IPS-20b (cell line): ENCODE results near the gene CTBP2.

Source experiments
- H3K27ac ChIP-seq: one replicate; pipeline ENCODE4 v1.5.1; 2013; ENCODE audit warnings: low read length
- H3K27me3 ChIP-seq: 2 replicates; pipeline ENCODE4 v1.6.1; 2013; ENCODE audit warnings: mild to moderate bottlenecking, low read length, inconsistent platforms; ENCODE audit not compliant: insufficient read depth
- H3K36me3 ChIP-seq: 2 replicates; pipeline ENCODE4 v1.6.1; 2013; ENCODE audit warnings: low read depth, mild to moderate bottlenecking, inconsistent platforms, low read length, moderate library complexity; ENCODE audit not compliant: insufficient read depth
- H3K4me1 ChIP-seq: 2 replicates; pipeline ENCODE4 v1.6.1; 2013; ENCODE audit warnings: mild to moderate bottlenecking, control low read depth, inconsistent platforms, low read length, moderate library complexity; ENCODE audit not compliant: insufficient read depth
- H3K4me3 ChIP-seq: 2 replicates; pipeline ENCODE4 v1.5.1; 2013; ENCODE audit warnings: mild to moderate bottlenecking, low read length, inconsistent platforms
- H3K9ac ChIP-seq: 2 replicates; pipeline ENCODE4 v1.6.1; 2013; ENCODE audit warnings: low read depth, mild to moderate bottlenecking, inconsistent platforms, low read length, moderate library complexity
- H3K9me3 ChIP-seq: 2 replicates; pipeline ENCODE4 v1.6.1; 2013; ENCODE audit warnings: mild to moderate bottlenecking, low read depth, low read length, inconsistent platforms; ENCODE audit not compliant: insufficient read depth

The CTBP2 gene

DNA sequence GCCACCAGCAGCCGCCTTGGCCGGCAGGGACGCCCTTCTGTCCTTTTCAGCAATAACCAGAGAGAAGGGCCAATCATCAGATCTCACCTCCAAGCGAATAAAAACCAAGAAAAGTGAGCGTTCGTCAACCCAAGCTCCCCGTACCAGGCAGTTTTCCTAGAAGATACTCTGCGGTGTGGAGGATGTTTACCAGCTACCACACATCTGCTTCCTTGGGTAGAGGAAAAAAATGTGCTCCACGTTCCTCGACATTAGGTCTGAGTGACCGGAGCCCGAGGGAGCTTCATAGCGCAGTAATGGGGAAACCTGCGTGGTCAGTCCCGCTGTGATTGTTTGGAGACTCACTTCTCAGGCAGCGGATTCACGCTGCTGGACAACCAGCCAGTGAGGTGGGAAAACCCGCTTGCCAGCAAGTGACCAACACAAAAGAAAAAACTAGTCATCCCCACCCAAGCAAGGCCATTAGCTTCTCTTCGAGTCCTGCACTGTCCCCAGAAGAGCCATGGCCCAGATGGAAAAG, 145.5 kb downstream of the CTBP2 start:
- H3K4me1 ChIP-seq: peaks cover 10% of the 10 kb centered on the region

DNA sequence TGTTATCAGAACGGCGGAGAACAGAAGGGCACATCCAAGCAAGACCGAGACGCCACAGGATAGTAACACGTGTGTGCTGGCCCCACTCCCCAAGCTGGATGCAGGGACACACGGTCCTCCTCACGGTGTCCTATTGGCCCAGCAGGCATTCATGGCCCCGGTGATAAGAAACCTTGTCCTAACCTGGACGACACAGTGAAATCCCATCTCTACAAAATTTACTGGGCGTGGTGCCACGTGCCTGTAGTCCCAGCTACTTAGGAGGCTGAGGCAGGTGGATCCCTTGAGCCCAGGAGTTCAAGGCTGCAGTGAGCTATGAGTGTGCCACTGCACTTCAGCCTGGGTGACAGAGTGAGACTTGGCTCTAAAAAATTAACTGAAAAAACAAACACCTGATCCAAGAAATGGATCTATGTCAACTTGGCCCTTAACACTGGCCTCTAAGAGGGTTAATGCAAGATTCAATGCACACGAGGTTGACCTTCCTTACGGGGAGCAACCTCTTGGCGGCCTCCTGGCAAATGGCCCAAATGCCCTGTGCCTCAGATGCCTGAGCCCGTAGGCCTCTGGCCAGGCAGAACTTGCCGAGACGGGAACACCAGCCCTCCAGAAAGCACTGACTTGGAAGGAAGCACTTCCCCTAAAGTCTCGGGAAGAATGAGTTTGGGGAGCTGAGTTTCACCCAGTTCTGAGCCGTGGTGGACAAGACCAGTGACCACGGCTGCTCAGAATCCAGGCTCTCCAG, 146.1 kb downstream of the CTBP2 start:
- no peak overlapping the region for H3K9ac ChIP-seq
- peaks cover 59% of the 10 kb centered on the region for H3K36me3 ChIP-seq
- peaks cover 10% of the 10 kb centered on the region for H3K4me1 ChIP-seq
- H3K9me3 ChIP-seq: no peaks in the 10 kb centered on the region
- H3K27me3 ChIP-seq: no peaks in the 10 kb centered on the region
- no peak overlapping the region for H3K27ac ChIP-seq
- no peak overlapping the region for H3K4me3 ChIP-seq

More for the DNA sequence above, 145.5 kb downstream of the CTBP2 start:
- Histone ChIP-seq H3K9me3 (peaks cover 5% of the 10 kb centered on the region; the same call in 1 of the 2 replicates), H3K9ac (no peak overlapping the region), H3K36me3 (peaks cover 66% of the 10 kb centered on the region), H3K27ac (no peak overlapping the region), H3K27me3 (no peaks in the 10 kb centered on the region), H3K4me3 (no peak overlapping the region)

DNA sequence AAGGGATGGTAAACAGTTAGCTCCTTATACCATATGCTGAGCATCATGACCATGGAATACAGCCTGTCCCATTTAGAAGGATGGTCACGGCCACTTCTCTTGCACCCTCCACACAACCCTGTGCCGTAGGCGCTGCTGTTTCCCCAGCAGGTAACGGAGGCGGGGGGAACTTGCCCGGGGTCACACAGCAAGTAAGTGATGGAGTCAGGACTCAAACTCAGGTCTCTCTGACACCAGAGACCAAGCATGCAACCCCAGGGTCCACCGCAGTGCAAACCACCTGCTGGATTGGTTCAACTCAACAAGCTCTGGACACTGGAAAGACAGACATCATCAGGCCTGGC, 146.9 kb downstream of the CTBP2 start:
- Histone ChIP-seq H3K27ac (no peak overlapping the region), H3K4me3 (no peak overlapping the region), H3K4me1 (peaks cover 4% of the 10 kb centered on the region), H3K9ac (no peak overlapping the region), H3K9me3 (no peaks in the 10 kb centered on the region), H3K36me3 (peaks cover 53% of the 10 kb centered on the region), H3K27me3 (no peaks in the 10 kb centered on the region)

DNA sequence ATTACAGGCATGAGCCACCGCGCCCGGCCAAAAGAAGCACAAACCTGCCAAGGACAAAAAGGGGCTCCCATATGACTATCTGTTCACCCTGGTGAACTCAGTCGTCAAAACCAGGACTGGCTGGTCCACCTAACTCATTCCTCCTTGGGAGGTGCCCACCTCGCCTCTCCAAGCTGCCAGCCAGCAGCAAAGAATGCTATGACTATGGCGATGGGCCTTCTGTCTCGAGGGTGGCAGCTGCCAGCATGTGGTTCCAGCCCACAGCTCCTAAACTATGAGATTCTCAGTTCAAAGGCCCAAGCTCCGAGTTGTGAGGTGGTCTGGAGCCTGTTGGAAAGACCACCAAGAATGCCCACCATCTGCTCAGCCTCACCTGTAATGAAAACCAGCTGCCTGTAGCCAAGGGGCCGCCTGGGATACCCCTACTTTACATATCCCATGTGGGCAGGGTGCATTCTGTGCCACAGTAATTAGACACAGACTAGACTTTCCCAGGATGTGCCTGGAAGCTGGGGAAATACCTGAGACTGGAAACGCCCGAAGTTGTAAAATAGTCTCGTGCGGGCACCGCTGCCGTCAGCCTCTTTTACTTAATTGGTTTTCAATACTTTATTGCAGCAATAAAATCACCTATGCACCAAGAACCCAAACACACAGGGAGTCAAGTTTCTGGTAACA, 147.4 kb downstream of the CTBP2 start:
- no peaks in the 10 kb centered on the region for H3K9me3 ChIP-seq
- H3K9ac ChIP-seq: no peak overlapping the region
- peaks cover 58% of the 10 kb centered on the region for H3K36me3 ChIP-seq
- H3K27ac ChIP-seq: no peak overlapping the region
- no peak overlapping the region for H3K4me3 ChIP-seq
- H3K4me1 ChIP-seq: peaks cover 4% of the 10 kb centered on the region
- H3K27me3 ChIP-seq: no peaks in the 10 kb centered on the region

DNA sequence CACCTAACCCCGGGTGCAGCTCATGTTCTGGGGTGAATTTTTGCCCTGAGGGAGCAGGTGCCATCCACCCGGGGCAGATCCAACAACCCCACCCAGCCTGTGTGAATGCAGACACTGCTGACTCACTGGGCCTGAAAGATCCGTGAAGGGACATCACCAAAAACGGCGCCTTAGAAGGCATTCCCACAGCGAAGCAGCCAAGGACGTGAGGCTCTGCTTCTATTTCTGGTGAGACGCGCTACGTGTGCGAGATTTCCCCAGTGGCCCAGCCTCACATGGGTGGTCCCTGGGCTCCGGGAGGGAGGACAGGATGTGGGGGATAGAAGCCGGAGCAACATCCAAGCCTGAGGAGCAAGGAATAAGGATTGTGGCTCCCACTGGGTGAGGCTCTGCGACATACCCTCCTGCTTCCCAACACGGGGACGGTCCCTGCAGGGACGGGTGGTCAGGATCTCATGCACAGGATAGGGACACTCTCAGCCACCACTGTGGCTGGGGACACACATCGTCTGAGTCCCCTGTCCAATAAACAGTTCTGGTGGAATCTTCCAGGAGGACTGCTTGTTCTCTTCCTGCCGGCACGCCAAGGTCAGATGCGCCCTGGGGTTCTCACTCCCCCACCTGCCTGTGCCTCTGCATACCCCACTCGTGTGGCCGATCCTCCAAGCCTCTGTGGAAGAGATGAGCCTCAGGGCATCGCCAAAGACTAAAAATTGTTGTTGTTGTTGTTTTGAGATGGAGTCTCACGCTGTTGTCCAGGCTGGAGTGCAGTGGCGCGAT, 148.2 kb downstream of the CTBP2 start:
- Histone ChIP-seq H3K36me3 (peaks cover 58% of the 10 kb centered on the region), H3K9me3 (no peaks in the 10 kb centered on the region), H3K9ac (no peak overlapping the region), H3K4me1 (peaks cover 4% of the 10 kb centered on the region), H3K27me3 (no peaks in the 10 kb centered on the region), H3K27ac (no peak overlapping the region), H3K4me3 (no peak overlapping the region)

DNA sequence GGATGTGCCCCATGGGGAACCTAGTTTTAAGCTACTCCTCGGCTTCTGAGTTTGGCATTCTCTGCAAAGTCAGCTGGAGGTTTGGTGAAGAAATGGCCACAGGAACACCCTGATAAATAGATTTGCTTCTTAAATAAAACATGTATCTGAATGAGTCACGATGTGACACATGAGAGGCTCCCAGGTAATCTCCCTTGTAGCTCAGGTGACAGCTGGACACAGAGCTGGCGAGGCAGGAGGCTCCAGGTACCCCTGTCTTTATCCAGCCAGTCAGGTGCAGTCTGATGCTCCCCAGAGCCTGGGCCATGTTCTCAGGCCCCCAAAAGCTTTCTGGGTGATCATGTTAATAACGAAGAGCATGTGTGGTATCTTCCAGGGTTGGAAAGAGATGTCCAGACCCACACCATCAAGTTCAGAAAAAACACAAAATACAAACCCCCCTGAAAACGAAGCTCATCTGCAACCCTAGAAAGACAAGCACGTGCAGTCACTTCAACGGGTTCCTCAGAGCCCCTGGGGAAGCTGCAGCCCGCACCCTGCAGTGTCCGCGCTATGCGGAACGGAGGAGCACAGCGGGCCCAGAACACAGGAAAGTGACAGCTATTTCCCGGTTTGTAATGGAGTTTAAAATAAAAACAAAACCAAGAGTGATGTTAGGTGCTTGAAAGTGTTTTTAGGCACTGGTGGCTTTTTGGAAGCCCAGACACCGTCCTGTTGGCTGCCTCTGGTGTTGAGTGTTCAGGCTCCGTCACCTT, 149.0 kb downstream of the CTBP2 start:
- Histone ChIP-seq H3K4me1 (peaks cover 4% of the 10 kb centered on the region), H3K4me3 (no peak overlapping the region), H3K27ac (no peak overlapping the region), H3K36me3 (peaks cover 58% of the 10 kb centered on the region), H3K9ac (no peak overlapping the region), H3K9me3 (no peaks in the 10 kb centered on the region), H3K27me3 (no peaks in the 10 kb centered on the region)

DNA sequence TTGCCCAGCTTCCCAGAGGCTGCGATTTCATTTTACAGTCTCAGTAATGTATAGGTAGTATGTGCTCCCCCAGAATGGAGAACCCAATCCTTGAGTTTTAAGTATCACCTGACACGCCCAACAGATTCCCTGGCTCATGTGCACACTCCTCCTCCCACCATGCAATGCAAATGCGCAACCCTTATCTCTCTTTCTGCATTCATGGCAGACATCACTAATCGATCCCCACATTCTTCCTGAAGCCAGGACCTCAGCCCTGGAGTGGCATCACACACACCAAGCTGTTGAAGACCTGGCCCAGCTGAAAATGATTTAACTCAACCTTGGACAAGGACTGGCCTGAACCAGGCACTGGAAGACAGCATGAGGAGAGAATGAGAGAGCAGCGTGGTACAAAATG, 150.0 kb downstream of the CTBP2 start:
- H3K4me1 ChIP-seq: peaks cover 4% of the 10 kb centered on the region
- peaks cover 64% of the 10 kb centered on the region for H3K36me3 ChIP-seq
- H3K9me3 ChIP-seq: no peaks in the 10 kb centered on the region
- no peaks in the 10 kb centered on the region for H3K27me3 ChIP-seq
- H3K9ac ChIP-seq: no peak overlapping the region
- H3K27ac ChIP-seq: no peak overlapping the region
- no peak overlapping the region for H3K4me3 ChIP-seq

DNA sequence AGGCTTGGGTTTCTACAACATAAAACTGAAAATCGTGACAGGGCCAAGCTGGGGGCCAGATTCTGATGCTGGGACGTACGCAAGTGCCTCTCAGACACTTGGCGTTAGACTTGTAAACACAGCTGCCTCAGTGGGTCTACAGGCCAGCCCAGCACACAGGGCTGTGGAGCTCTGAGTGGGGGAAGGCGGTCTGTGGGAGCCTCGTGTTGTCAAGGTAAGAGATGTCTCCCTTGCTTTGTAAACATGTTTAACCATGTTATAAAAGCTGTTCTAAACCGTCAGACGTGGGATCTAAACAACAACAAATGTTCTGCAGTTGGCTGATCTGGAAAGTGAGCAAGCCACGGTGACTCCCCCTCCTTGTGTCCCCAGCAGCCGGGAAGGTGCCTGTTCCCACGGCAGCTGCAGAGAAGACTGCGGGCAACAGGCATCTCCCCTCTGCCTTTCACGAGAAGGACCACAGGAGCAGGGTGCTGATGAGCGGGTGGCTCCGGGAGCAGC, 150.7 kb downstream of the CTBP2 start:
- H3K36me3 ChIP-seq: peaks cover 66% of the 10 kb centered on the region
- H3K4me3 ChIP-seq: no peak overlapping the region
- no peaks in the 10 kb centered on the region for H3K27me3 ChIP-seq
- peaks cover 4% of the 10 kb centered on the region for H3K4me1 ChIP-seq
- no peaks in the 10 kb centered on the region for H3K9me3 ChIP-seq
- no peak overlapping the region for H3K27ac ChIP-seq
- no peak overlapping the region for H3K9ac ChIP-seq

DNA sequence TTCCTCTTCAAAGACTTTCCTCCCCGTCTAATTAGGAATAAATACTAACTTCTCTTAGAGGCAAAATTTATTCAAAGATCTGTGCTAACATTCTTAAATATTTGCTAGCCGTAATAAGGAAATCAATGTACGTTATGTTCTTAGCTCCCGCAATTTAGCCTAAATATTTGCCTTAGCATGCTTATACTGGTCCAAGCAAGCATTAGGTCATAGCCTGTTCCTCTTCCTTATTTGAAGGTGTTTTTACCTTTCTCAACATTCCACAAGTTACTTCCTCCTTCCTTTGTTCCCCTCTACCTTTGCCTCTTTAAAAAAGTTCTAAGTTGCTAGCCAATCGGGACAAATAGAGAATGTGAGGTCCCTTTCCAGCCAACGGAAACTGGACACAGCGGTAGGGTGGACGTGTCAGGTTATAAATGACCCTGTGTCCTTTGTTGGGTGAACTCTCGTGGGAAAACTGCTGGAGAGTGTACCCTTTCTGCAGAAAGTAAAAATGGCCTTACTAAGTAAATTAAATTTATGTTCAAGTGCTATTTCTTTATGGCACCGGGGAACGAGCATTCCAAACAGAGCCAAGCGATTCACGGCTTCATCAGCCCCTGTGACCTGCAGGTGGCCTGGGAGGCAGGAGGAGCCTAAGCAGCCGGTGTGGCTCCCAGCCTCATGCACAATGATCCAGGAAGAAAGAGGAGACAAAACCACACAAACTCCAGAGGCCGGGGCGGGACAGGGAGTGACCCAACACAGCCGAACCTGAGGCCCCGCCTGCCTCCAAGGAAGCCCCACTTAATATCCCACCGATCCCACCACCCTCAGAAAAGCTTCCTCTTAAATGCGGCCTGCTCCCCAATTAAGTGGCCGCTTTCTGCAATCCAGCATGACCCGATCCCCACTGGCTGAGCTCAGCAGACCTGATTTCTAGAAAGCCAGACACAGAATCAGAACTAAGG, 151.4 kb downstream of the CTBP2 start:
- H3K4me1 ChIP-seq: peaks cover 4% of the 10 kb centered on the region
- no peak overlapping the region for H3K9ac ChIP-seq
- H3K36me3 ChIP-seq: peaks cover 69% of the 10 kb centered on the region
- H3K27me3 ChIP-seq: no peaks in the 10 kb centered on the region
- no peaks in the 10 kb centered on the region for H3K9me3 ChIP-seq
- no peak overlapping the region for H3K27ac ChIP-seq
- H3K4me3 ChIP-seq: no peak overlapping the region

DNA sequence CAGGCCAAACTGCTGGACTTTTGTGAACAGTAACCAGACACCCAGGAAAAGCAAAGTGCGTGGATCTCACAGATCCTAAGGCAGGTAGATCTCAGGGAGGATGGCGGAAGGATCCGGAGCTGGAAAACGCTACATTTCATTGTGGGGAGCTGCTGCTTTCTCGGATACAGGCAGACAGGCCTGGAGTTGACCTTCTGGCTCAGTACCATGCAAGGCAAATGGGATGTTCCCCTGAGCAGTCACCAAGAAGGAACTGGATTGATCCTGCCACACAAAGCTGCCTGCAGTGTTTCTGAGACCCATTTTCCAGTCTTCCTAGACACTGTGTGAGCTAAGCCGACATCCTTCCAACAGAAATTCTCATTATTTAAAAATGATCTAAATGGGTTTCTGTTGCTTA, 152.9 kb downstream of the CTBP2 start:
- Histone ChIP-seq H3K27me3 (no peaks in the 10 kb centered on the region), H3K9ac (no peak overlapping the region), H3K27ac (no peak overlapping the region), H3K4me1 (peaks cover 4% of the 10 kb centered on the region), H3K4me3 (no peak overlapping the region), H3K9me3 (no peaks in the 10 kb centered on the region), H3K36me3 (peaks cover 72% of the 10 kb centered on the region)
